Measurements from ENCODE around the gene DOCK6. TPM values are rescaled to one million over a fixed set of nuclear protein-coding genes. Genes with fewer than 3 reads are reported as not detected.

DOCK6 gene
- polyA plus RNA-seq, 1 donor (not counting 4 experiments of a cell fraction or from before 2014, with no cell fraction given), result 9.1 TPM

GRCh38 chr19:11166281-11167142 lies 95.8 kb downstream of the DOCK6 start:
- H3K9me3 ChIP-seq (ENCODE audit: control insufficient read depth, low read depth, low read length), result no peaks in the 10 kb centered on the region
- no peaks in the 10 kb centered on the region for H3K9me1 ChIP-seq (ENCODE audit: control insufficient read depth, extremely low read depth, insufficient read depth, low read length)
- dilution Hi-C loops (cut with MboI; ENCODE audit: extremely low pct_ligation_motif_present, low sequenced_read_pairs), result no loop called here
- no peak overlapping the region for H2AFZ ChIP-seq (ENCODE audit: control insufficient read depth, low read length)
- no peak for FAIRE-seq
- no peak for DNase-seq (ENCODE audit: low read depth, low spot score)
- no peak overlapping the region for H3K4me3 ChIP-seq (ENCODE audit: control insufficient read depth in 2 of 3, extremely low read depth in 1 of 3, insufficient read depth in 2 of 3, low read depth in 1 of 3, low read length in 3 of 3)
- peaks cover 16% of the 10 kb centered on the region for H3K4me1 ChIP-seq (ENCODE audit: control insufficient read depth, extremely low read depth, insufficient read depth, low read length)
- H3K79me2 ChIP-seq (ENCODE audit: control insufficient read depth, insufficient read depth, low read length), result no peaks in the 10 kb centered on the region
- no peak overlapping the region for H3K4me2 ChIP-seq (ENCODE audit: control insufficient read depth, extremely low read depth, insufficient read depth, low read depth, low read length)
- no peak overlapping the region for H3K27ac ChIP-seq (ENCODE audit: control insufficient read depth, insufficient read depth, low read length)
- no peak overlapping the region for H3K9ac ChIP-seq (ENCODE audit: control insufficient read depth, extremely low read depth, insufficient read depth, low read length)
- TF ChIP-seq CTCF (optimal IDR thresholded peaks at IDR 0.05 in 1 of 3, IDR thresholded peaks at IDR 0.05 in 1 of 3, conservative IDR thresholded peaks at IDR 0.05 in 1 of 3; ENCODE audit: extremely low read depth in 1 of 3, insufficient read depth in 2 of 3, low read length in 3 of 3) (no peak), EZH2 (IDR thresholded peaks at IDR 0.05; ENCODE audit: low read length) (no peak)
- H3K27me3 ChIP-seq (ENCODE audit: control insufficient read depth, extremely low read depth, insufficient read depth, low read length), result no peaks in the 10 kb centered on the region
- no peaks in the 10 kb centered on the region for H3K36me3 ChIP-seq (ENCODE audit: control insufficient read depth in 2 of 2, extremely low read depth in 1 of 2, insufficient read depth in 2 of 2, low read length in 2 of 2)
- H4K20me1 ChIP-seq (ENCODE audit: control insufficient read depth, extremely low read depth, insufficient read depth, low read length), result no peaks in the 10 kb centered on the region

- Histone ChIP-seq H3K36me3 (ENCODE audit: control insufficient read depth in 2 of 2, extremely low read depth in 1 of 2, insufficient read depth in 2 of 2, low read length in 2 of 2) (no peaks in the 10 kb centered on the region), H3K9me3 (ENCODE audit: control insufficient read depth, low read depth, low read length) (no peaks in the 10 kb centered on the region), H3K27ac (ENCODE audit: control insufficient read depth, insufficient read depth, low read length) (no peak overlapping the region), H3K4me2 (ENCODE audit: control insufficient read depth, extremely low read depth, insufficient read depth, low read depth, low read length) (no peak overlapping the region), H3K4me1 (ENCODE audit: control insufficient read depth, extremely low read depth, insufficient read depth, low read length) (peaks cover 16% of the 10 kb centered on the region), H3K9ac (ENCODE audit: control insufficient read depth, extremely low read depth, insufficient read depth, low read length) (no peak overlapping the region), H4K20me1 (ENCODE audit: control insufficient read depth, extremely low read depth, insufficient read depth, low read length) (no peaks in the 10 kb centered on the region), H2AFZ (ENCODE audit: control insufficient read depth, low read length) (no peak overlapping the region), H3K27me3 (ENCODE audit: control insufficient read depth, extremely low read depth, insufficient read depth, low read length) (no peaks in the 10 kb centered on the region), H3K4me3 (ENCODE audit: control insufficient read depth in 2 of 3, extremely low read depth in 1 of 3, insufficient read depth in 2 of 3, low read depth in 1 of 3, low read length in 3 of 3) (no peak overlapping the region), H3K9me1 (ENCODE audit: control insufficient read depth, extremely low read depth, insufficient read depth, low read length) (no peaks in the 10 kb centered on the region), H3K79me2 (ENCODE audit: control insufficient read depth, insufficient read depth, low read length) (no peaks in the 10 kb centered on the region)
- DNase-seq (ENCODE audit: low read depth, low spot score) (no peak), FAIRE-seq (no peak)
- dilution Hi-C loops (cut with MboI; ENCODE audit: extremely low pct_ligation_motif_present, low sequenced_read_pairs), result no loop called here
- TF ChIP-seq CTCF (optimal IDR thresholded peaks at IDR 0.05 in 1 of 3, IDR thresholded peaks at IDR 0.05 in 1 of 3, conservative IDR thresholded peaks at IDR 0.05 in 1 of 3; ENCODE audit: extremely low read depth in 1 of 3, insufficient read depth in 2 of 3, low read length in 3 of 3), result no peak
- TF ChIP-seq EZH2 (IDR thresholded peaks at IDR 0.05; ENCODE audit: low read length), result no peak
Measured at GRCh38 chr19:11165486-11166030, 96.8 kb downstream of the DOCK6 start.

Data from keratinocyte (primary cell).